ENCODE measurements around the gene UBB.
"Not testable (repeated sequence)": the region's sequence is repeated elsewhere in the genome, so short reads cannot be mapped to it uniquely, and the experiment has no call there.

Gene UBB

GRCh38 chr17:16378636-16379282 is 2.1 kb upstream of the UBB start:
- DNase-seq, result no peak

DNA sequence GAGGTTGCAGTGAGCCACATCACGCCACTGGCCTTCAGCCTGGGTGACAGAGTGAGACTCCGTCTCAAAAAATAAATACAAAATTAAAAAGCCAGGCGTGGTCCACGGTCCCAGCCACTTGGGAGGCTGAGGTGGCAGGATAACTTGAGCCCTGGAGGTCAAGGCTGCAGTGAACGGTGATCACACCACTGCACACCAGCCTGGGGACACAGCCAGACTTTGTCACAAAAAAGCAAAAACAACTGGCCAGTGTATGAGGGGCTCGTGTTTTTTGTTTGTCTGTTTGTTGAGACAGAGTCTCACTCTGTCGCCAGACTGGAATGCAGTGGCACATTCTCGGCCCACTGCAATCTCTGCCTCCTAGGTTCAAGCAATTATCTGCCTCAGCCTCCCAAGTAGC is 1.2 kb upstream of the UBB start:
- no peak for DNase-seq

DNA sequence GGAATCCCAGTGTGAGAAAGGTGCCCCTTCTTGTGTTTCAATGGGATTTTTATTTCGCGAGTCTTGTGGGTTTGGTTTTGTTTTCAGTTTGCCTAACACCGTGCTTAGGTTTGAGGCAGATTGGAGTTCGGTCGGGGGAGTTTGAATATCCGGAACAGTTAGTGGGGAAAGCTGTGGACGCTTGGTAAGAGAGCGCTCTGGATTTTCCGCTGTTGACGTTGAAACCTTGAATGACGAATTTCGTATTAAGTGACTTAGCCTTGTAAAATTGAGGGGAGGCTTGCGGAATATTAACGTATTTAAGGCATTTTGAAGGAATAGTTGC is 567 bp downstream of the UBB start:
- DNase-seq, result no peak

- no peak for DNase-seq
These were observed 2.3 kb downstream of the UBB start for GRCh38 chr17:16383216-16383615.

DNA sequence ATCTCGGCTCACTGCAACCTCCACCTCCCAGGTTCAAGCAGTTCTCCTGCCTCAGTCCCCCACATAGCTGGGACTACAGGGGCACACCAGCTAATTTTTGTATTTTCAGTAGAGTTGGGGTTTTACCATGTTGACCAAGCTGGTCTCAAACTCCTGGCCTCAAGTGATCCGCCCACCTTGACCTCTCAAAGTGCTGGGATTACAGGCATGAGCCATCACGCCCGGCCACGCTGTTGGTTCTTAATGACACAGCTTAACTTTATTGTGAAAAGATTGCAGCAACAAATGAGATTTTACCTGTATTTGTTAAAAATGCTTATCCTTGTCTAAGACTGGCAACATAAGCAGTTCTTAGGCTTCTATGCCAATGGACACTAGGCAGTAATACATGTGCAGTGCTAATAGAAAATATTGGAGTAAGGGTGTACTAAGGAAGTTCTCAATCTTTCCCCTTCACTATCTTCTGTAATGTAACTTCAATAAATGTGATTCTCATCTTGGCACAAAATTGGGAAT is 2.9 kb downstream of the UBB start:
- DNase-seq, result no peak

- DNase-seq, result no peak
These were observed 3.7 kb downstream of the UBB start for GRCh38 chr17:16384557-16384956.

GRCh38 chr17:16386126-16386507 is 5.2 kb downstream of the UBB start:
- not testable (repeated sequence) for DNase-seq

GRCh38 chr17:16391451-16391850 is 10.6 kb downstream of the UBB start:
- no peak for DNase-seq

GRCh38 chr17:16392491-16392890 is 11.6 kb downstream of the UBB start:
- DNase-seq, result not testable (repeated sequence)

- not testable (repeated sequence) for DNase-seq
These were observed 15.0 kb downstream of the UBB start for GRCh38 chr17:16395887-16396286.

GRCh38 chr17:16396693-16397092 is 15.8 kb downstream of the UBB start:
- DNase-seq, result not testable (repeated sequence)

GRCh38 chr17:16398270-16399267 is 17.7 kb downstream of the UBB start:
- no peak for DNase-seq

DNA sequence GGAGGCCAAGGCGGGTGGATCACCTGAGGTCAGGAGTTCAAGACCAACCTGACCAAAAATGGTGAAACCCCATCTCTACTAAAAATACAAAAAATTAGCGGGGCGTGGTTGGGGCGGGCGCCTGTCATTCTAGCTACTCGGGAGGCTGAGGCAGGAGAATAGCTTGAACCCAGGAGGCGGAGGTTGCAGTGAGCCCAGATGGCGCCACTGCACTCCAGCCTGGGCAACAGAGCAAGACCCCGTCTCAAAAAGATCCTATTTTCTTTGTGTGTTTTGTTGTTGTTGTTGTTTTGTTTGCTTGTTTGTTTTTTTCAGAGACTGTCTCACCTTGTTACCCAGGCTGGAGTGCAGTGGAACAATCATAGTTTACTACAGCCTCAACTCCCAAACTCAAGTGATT is 23.0 kb downstream of the UBB start:
- not testable (repeated sequence) for DNase-seq

DNA sequence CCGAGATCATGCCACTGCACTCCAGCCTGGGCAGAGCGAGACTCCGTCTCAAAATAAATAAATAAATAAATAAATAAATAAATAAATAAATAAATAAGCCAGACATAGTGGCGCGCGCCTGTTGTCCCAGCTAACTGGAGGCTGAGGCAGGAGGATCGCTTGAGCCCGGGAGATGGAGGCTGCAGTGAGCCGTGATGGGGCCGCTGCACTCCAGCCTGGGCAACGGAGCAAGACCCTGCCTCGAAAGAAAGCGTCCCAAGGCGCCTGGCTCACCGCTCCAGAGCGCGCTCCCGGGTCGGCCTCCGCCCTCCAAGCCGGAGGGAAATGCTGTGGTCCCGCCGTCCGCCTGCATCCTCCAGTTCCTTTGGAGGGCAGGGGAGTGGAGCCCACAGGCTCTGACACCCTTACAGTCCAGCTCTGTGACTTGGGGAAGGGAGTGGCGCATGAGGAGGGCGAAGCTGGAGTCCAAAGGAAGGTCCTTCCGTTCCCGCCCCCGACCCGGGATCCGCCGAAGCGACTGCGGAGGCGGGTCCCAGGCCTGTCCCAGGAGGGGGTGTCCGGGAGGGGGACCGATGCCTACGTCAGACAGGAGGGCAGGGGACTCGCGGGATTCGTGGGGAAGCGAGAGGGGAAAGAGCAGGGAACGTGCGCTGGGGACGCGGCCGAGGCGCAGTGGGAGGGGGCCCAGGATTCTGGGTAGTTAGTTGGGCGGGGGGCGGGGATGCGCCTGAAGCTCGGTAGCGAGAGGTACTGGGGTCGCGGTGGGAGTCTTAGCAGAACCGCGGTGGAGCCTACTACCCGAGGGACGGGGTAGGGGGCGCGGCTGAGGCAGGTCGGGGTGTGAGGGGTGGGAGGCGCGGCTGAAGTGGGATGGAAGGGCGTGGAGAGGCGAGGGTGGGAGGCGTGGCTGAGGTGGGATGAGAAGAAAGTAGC is 26.1 kb downstream of the UBB start:
- no peak for DNase-seq

DNA sequence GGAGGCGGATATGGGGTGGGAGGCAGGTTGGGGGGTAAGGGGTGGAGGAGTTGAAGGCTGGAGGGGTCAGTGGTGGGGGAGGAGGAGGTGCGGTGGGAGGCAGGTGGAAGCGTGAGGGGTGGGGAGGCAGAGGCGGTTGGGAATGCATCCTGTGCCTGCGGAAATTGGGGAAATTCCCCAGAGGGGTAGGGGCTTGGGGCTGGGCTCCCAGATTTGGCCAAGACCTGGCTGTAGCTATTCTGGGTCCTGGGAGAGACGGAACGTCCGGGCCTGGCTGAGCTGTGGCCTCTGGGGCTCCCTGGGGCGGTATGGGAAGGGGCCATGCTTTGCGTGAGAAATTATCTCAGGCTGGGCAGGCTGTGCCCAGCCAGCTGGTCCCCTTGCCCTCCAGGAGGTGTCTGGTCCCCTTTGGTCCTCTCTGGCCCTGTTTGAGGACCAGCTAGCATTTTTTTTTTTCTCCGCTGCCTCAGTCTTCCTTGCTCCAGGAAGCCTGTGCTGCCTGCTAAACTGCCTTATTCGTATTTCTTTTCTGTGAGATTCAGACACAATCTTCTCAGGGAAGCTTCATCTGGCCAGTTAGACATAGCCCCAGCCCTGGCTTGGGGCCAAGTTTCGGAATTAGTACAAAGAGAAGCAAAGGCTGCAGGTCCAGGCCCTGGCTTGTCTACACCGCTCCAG is 27.2 kb downstream of the UBB start:
- DNase-seq, result no peak

DNA sequence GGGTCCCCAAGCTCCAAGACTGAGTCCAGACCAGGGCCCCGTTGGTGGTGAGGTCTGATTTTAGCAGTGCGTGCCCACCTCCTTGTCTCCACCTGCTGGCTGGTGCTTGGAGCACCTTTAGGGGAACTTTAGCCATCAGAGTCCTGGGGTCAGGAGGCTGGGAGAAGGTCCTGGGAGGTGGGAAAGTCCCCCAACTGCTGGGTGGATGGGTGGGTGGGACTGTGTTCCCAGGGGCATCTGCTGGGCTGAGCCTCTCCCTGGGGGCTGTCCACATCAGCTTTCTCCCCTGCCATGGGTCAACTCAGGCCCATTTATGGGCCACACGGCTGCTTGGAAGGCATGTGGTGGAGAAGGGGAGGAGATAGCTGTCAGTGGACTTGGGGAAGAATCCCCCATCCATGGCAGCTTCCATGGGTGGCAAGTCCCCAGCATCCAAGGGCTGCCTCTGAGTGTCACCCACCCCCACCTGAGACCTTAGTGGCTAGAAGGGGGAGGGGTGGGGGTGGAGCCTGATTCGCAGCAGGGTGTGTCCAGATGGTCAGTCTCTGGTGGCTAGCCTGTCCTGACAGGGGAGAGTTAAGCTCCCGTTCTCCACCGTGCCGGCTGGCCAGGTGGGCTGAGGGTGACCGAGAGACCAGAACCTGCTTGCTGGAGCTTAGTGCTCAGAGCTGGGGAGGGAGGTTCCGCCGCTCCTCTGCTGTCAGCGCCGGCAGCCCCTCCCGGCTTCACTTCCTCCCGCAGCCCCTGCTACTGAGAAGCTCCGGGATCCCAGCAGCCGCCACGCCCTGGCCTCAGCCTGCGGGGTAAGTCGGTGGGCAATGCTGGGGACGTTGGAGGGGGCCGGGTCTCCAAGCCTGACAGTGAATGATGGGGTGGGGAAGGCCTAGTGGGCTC is 34.4 kb downstream of the UBB start, which contains the start of gene TRPV2:
TRPV2 (plus strand) TSS at position 541 of the 894 bp plus-strand sequence. CDS start 2,098 bp downstream, outside the sequence.
- DNase-seq, result no peak

DNA sequence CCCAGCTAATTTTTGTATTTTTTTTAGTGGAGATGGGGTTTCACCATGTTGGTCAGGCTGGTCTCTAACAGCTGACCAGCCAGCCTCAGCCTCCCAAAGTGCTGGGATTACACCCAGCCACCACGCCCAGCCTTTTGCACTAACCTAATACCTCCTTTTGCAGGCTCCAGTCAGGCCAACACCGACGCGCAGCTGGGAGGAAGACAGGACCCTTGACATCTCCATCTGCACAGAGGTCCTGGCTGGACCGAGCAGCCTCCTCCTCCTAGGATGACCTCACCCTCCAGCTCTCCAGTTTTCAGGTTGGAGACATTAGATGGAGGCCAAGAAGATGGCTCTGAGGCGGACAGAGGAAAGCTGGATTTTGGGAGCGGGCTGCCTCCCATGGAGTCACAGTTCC is 36.5 kb downstream of the UBB start:
- no peak for DNase-seq

DNA sequence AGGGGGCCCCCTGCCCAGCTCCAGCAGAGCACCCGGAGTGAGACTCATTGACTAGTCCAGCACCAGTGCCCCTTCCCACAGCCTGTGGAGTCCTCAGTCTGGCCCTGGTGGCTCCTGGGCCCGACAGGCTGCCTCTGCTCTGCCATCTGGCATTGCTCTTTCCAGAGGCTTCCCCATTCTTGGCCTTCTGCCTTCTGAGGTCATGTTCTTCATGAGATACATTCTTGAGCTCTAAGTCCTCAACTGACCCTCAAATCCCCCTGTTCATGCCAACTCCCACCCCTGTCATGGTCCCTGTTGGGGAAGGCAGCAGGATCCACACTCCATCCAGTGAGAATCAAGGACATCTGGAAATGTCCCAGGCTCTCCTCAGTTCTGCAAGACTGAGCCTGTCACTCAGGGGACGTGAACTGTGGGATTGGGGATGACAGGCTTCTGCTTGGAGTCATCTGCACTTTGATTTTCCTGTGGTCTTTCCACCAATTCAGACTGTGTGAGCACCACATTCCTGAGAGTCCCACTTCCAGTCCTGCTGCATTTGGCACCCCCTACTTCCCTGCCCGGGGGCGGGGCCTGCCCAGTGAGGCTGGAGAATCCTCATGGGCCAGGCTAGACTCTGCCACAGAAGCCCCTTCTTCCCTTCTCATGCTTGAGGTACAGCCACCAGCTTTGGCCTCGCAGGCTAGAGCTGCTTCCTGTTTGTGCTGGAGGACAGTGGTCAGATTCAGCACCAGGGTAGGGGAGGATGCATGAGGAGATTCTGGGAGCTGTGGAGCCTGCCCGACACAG is 37.2 kb downstream of the UBB start:
- no peak for DNase-seq

- no peak for DNase-seq
These were observed 37.8 kb downstream of the UBB start for GRCh38 chr17:16418685-16419068.
